RKO (cell line): ENCODE results near the gene CNTNAP2.
A peak's percentile ranks its signal among the peaks of the same experiment; 100 is the strongest.

Source experiments
- DNase-seq: peaks from one replicate; pipeline ENCODE4 v3.0.0-alpha.2; 2016; ENCODE audit warnings: low spot score

The CNTNAP2 gene

GRCh38 chr7:146683439-146683838 lies 566.8 kb downstream of the CNTNAP2 start:
- peak; percentile 20 for DNase-seq

GRCh38 chr7:146690987-146691386 lies 574.4 kb downstream of the CNTNAP2 start:
- no peak for DNase-seq

- DNase-seq: no peak
Measured at GRCh38 chr7:146698995-146699610, 582.5 kb downstream of the CNTNAP2 start.

- no peak for DNase-seq
Measured at GRCh38 chr7:146700015-146700560, 583.5 kb downstream of the CNTNAP2 start.

GRCh38 chr7:146701166-146701565 lies 584.6 kb downstream of the CNTNAP2 start:
- no peak for DNase-seq

- no peak for DNase-seq
Measured at GRCh38 chr7:146702898-146703297, 586.3 kb downstream of the CNTNAP2 start.

GRCh38 chr7:146709451-146710027 lies 592.9 kb downstream of the CNTNAP2 start:
- no peak for DNase-seq

GRCh38 chr7:146713205-146713604 lies 596.6 kb downstream of the CNTNAP2 start:
- DNase-seq: no peak

GRCh38 chr7:146713934-146714333 lies 597.3 kb downstream of the CNTNAP2 start:
- DNase-seq: no peak

- no peak for DNase-seq
Measured at GRCh38 chr7:146720195-146720594, 603.6 kb downstream of the CNTNAP2 start.

GRCh38 chr7:146722986-146723385 lies 606.4 kb downstream of the CNTNAP2 start:
- DNase-seq: no peak

- DNase-seq: no peak
Measured at GRCh38 chr7:146725520-146725919, 608.9 kb downstream of the CNTNAP2 start.

GRCh38 chr7:146728141-146728540 lies 611.5 kb downstream of the CNTNAP2 start:
- no peak for DNase-seq

- DNase-seq: no peak
Measured at GRCh38 chr7:146728611-146729010, 612.0 kb downstream of the CNTNAP2 start.

- DNase-seq: no peak
Measured at GRCh38 chr7:146731185-146731584, 614.6 kb downstream of the CNTNAP2 start.

GRCh38 chr7:146735992-146736391 lies 619.4 kb downstream of the CNTNAP2 start:
- DNase-seq: no peak

GRCh38 chr7:146736446-146737190 lies 620.0 kb downstream of the CNTNAP2 start:
- peak; percentile 38 for DNase-seq

GRCh38 chr7:146740039-146740438 lies 623.4 kb downstream of the CNTNAP2 start:
- no peak for DNase-seq

- no peak for DNase-seq
Measured at GRCh38 chr7:146741911-146742310, 625.3 kb downstream of the CNTNAP2 start.

- no peak for DNase-seq
Measured at GRCh38 chr7:146754385-146754784, 637.8 kb downstream of the CNTNAP2 start.

GRCh38 chr7:146755585-146755984 lies 639.0 kb downstream of the CNTNAP2 start:
- DNase-seq: no peak

GRCh38 chr7:146764458-146764857 lies 647.9 kb downstream of the CNTNAP2 start:
- DNase-seq: no peak

GRCh38 chr7:146768957-146769356 lies 652.4 kb downstream of the CNTNAP2 start:
- DNase-seq: no peak
